Stomach (tissue), 4 donors: ENCODE data around the gene BCAS1.

Experiments used
- POLR2A ChIP-seq, 4 donors: fragments of 450-650 bp; IDR thresholded peaks; one replicate each; pipeline ENCODE4 v1.6.1; 2016; ENCODE audit warnings: antibody characterized with exemption in 4 of 4, control low read depth in 2 of 4, mild to moderate bottlenecking in 1 of 4, moderate library complexity in 1 of 4
- POLR2AphosphoS5 ChIP-seq, 3 donors: sonication (generic); formaldehyde crosslinking; IDR thresholded peaks; one replicate each; pipeline ENCODE4 v1.6.1; 2016; ENCODE audit warnings: antibody characterized with exemption in 3 of 3
- TF ChIP-seq, protein P1 (sequence below), 7 experiments: fragments of 450-650 bp in 4 of 7; fragments of 200-600 bp in 3 of 7; sonication (generic) in 3 of 7; IDR thresholded peaks; one replicate each; pipeline ENCODE4 v1.5.1; 2016 to 2019; ENCODE audit warnings: antibody characterized with exemption in 7 of 7, control low read depth in 2 of 7, mild to moderate bottlenecking in 1 of 7

DNA sequence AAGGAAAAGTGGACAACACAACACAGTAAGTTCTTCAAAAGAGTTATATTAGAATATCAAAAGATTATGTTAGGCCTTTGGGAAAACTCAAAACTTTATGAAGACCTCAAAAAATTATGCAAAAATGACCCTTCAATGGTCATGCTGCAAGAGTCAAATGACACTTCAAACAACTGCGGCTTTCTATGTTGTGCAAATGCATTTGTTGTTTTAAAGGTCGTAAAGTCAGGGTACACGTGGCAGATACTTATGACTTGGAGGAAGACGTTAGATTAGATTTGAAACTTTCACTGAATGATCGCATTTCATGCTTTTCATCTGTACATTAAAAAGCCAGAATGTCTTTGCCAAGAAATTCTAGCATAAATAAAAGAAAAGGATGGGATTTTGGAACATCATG lies 31.4 kb downstream of the BCAS1 start:
- TF ChIP-seq, protein P1, sequence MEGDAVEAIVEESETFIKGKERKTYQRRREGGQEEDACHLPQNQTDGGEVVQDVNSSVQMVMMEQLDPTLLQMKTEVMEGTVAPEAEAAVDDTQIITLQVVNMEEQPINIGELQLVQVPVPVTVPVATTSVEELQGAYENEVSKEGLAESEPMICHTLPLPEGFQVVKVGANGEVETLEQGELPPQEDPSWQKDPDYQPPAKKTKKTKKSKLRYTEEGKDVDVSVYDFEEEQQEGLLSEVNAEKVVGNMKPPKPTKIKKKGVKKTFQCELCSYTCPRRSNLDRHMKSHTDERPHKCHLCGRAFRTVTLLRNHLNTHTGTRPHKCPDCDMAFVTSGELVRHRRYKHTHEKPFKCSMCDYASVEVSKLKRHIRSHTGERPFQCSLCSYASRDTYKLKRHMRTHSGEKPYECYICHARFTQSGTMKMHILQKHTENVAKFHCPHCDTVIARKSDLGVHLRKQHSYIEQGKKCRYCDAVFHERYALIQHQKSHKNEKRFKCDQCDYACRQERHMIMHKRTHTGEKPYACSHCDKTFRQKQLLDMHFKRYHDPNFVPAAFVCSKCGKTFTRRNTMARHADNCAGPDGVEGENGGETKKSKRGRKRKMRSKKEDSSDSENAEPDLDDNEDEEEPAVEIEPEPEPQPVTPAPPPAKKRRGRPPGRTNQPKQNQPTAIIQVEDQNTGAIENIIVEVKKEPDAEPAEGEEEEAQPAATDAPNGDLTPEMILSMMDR (IDR thresholded peaks at IDR 0.05): no peak
- TF ChIP-seq POLR2A (IDR thresholded peaks at IDR 0.05) (no peak), POLR2AphosphoS5 (IDR thresholded peaks at IDR 0.05) (no peak)
